K562 (cell line): Measurements from ENCODE around the gene HOXB4. TPM values are rescaled to one million over a fixed set of nuclear protein-coding genes. Genes with fewer than 3 reads are reported as not detected.
A peak's percentile ranks its signal among the peaks of the same experiment; 100 is the strongest.

ENCODE experiments used
- ATAC-seq: fragments of 200-7000 bp; cut with Tn5 transposase; 3 replicates; pipeline ENCODE4 v1.9.1; 2020; ENCODE audit warnings: moderate library complexity
- BruUV-seq: library from RNA; stranded (reverse); fragments of 400-500 nt; replicated peaks from 2 replicates; lab custom pipeline; 2021; lab: Mats Ljungman, UMichigan
- CTCF ChIA-PET: fragments of 300-600 bp; formaldehyde crosslinking; extraction: SDS; loops from one replicate; lab custom pipeline; 2021; ENCODE audit warnings: low intra/inter-chr PET ratio; lab: Yijun Ruan, JAX
- POLR2A ChIA-PET: fragments of 300-600, 350-650 bp; sonication (Branson Sonifier 250); formaldehyde crosslinking; extraction: SDS; loops from one replicate; lab custom pipeline; 2021; ENCODE audit warnings: antibody characterized with exemption, inconsistent platforms; lab: Yijun Ruan, JAX
- DNase-seq, 4 experiments: peaks; one replicate each; pipeline versions ENCODE4 v3.0.0 to v3.0.0-alpha.2; 2011 to 2018; ENCODE audit warnings: low spot score in 3 of 4, mixed read lengths in 3 of 4; ENCODE audit errors: extremely low read depth in 1 of 4
- FAIRE-seq: peaks from 2 replicates; lab custom pipeline; 2011; peaks lifted over from hg19 to GRCh38; lab: Jason Lieb, UNC
- H2AFZ ChIP-seq: 2 replicates; pipeline ENCODE4 v1.6.0; 2011; ENCODE audit warnings: low read depth, low read length, control low read depth, inconsistent platforms
- H3K27ac ChIP-seq: fragments of 200-600 bp; 3 replicates; pipeline ENCODE4 v1.8.0; 2011; ENCODE audit warnings: low read depth, mild to moderate bottlenecking, control low read depth, inconsistent platforms, low read length, moderate library complexity, mixed read lengths; ENCODE audit errors: extremely low read depth
- H3K27me3 ChIP-seq, 2 experiments: fragments of 300-600 bp in 1 of 2; 2 replicates in 1 of 2; 3 replicates in 1 of 2; pipeline versions ENCODE4 v1.6.0 to v1.8.0; 2011; ENCODE audit warnings: inconsistent platforms in 2 of 2, low read length in 2 of 2, mild to moderate bottlenecking in 1 of 2, mixed read lengths in 1 of 2, moderate library complexity in 1 of 2; ENCODE audit not compliant: control insufficient read depth in 2 of 2, insufficient read depth in 2 of 2
- H3K36me3 ChIP-seq: fragments of 300-600 bp; 3 replicates; pipeline ENCODE4 v1.8.0; 2011; ENCODE audit warnings: mild to moderate bottlenecking, low read length, inconsistent platforms; ENCODE audit not compliant: control insufficient read depth, insufficient read depth
- H3K4me1 ChIP-seq, 2 experiments: fragments of 200-600 bp in 1 of 2; replicated peaks in 1 of 2; 2 replicates in 1 of 2; 3 replicates in 1 of 2; pipeline versions ENCODE4 v1.5.1 to v1.8.0; 2011; ENCODE audit warnings: inconsistent platforms in 2 of 2, low read length in 2 of 2, mild to moderate bottlenecking in 1 of 2, mixed read lengths in 1 of 2, moderate library complexity in 1 of 2; ENCODE audit not compliant: control insufficient read depth in 2 of 2, insufficient read depth in 2 of 2
- H3K4me2 ChIP-seq: 2 replicates; pipeline ENCODE4 v1.6.1; 2011; ENCODE audit warnings: low read length, control low read depth, inconsistent platforms, mixed read lengths; ENCODE audit not compliant: insufficient read depth
- H3K4me3 ChIP-seq: fragments of 200-600 bp; sonication (generic), shearing (Covaris generic); 2 replicates; pipeline ENCODE4 v1.5.1; 2016; ENCODE audit warnings: control low read depth, inconsistent platforms
- H3K79me2 ChIP-seq: fragments of 200-600 bp; 3 replicates; pipeline ENCODE4 v1.8.0; 2011; ENCODE audit warnings: low read length, inconsistent platforms; ENCODE audit not compliant: control insufficient read depth, insufficient read depth
- H3K9ac ChIP-seq, 2 experiments: 2 replicates each; pipeline versions ENCODE4 v1.6.0 to v1.6.1; 2011; ENCODE audit warnings: low read depth in 2 of 2, low read length in 2 of 2, control low read depth in 1 of 2, inconsistent platforms in 1 of 2, mild to moderate bottlenecking in 1 of 2, mixed read lengths in 1 of 2; ENCODE audit not compliant: insufficient read depth in 1 of 2
- H3K9me1 ChIP-seq: one replicate; pipeline ENCODE4 v1.6.0; 2011; ENCODE audit warnings: inconsistent platforms, mild to moderate bottlenecking, low read length, moderate library complexity; ENCODE audit not compliant: control insufficient read depth, insufficient read depth
- H3K9me3 ChIP-seq: replicated peaks from 2 replicates; pipeline ENCODE4 v1.5.1; 2011; ENCODE audit warnings: low read depth, low read length, inconsistent platforms; ENCODE audit not compliant: control insufficient read depth, insufficient read depth
- H4K20me1 ChIP-seq: replicated peaks from 2 replicates; pipeline ENCODE4 v1.6.1; 2011; ENCODE audit warnings: low read length, inconsistent platforms, mixed read lengths; ENCODE audit not compliant: control insufficient read depth, insufficient read depth
- CHAMP1 ChIP-seq: fragments of 450-650 bp; IDR thresholded peaks from 2 replicates; pipeline ENCODE4 v1.6.1; 2016; ENCODE audit warnings: mild to moderate bottlenecking
- KDM1A ChIP-seq, 2 experiments: fragments of 450-650 bp; IDR thresholded peaks; 2 replicates each; pipeline ENCODE4 v1.6.1; 2016; ENCODE audit warnings: mild to moderate bottlenecking in 2 of 2
- RAD21 ChIP-seq, 2 experiments: fragments of 250-450 bp in 1 of 2; fragments of 450-650 bp in 1 of 2; sonication (Bioruptor Pico) in 1 of 2; formaldehyde crosslinking in 1 of 2; IDR thresholded peaks in 1 of 2; conservative IDR thresholded peaks in 1 of 2; 2 replicates each; pipeline versions ENCODE4 v1.4.0 to v1.8.0; 2020 to 2022; ENCODE audit warnings: mild to moderate bottlenecking in 2 of 2, moderate library complexity in 1 of 2
- ZNF239 ChIP-seq: fragments of 250-450 bp; sonication (Bioruptor Pico); IDR thresholded peaks from 2 replicates; pipeline ENCODE4 v1.4.0; 2020; ENCODE audit warnings: mild to moderate bottlenecking
- WGBS: fragments of 100-300 bp; shearing (Covaris generic); methylation state at CpG from one replicate; pipeline ENCODE4 v1.1.6; 2016; ENCODE audit warnings: low coverage, mixed read lengths; ENCODE audit not compliant: insufficient coverage; ENCODE audit errors: missing lambda C conversion rate; 5-methylcytosine and 5-hydroxymethylcytosine counted together
- in situ Hi-C: fragments of 300-500 bp; cut with MboI; formaldehyde crosslinking; loops from 4 replicates; pipeline ENCODE4 v1.15.0; 2018; ENCODE audit warnings: inconsistent platforms, mixed read lengths
- intact Hi-C: fragments of 100-400 bp; cut with micrococcal nuclease; formaldehyde crosslinking; loops from 2 replicates; pipeline ENCODE4 v1.14.2; 2022
- polyA plus RNA-seq, 8 experiments: library from polyadenylated mRNA; depleted of rRNA in 4 of 8; stranded (reverse) in 5 of 8; unstranded in 3 of 8; fragments of >200 nt; fragmentation: Nextera tagmentation in 2 of 8; fragmentation: Illumina TruSeq in 1 of 8; extraction: Ambion mirVana in 2 of 8; extraction: Trizol in 1 of 8; gene quantifications; 2 replicates each; pipeline versions ENCODE4 v1.2.1 to v1.2.3, GENCODE V29; 2011 to 2014; ENCODE audit warnings: inconsistent platforms in 1 of 8, missing spikeins in 1 of 8
- total RNA-seq, 7 experiments: library from RNA; depleted of rRNA in 6 of 7; stranded (reverse); fragments of >200 nt in 6 of 7; fragmentation: Illumina TruSeq in 2 of 7; extraction: Trizol in 2 of 7; gene quantifications; 2 replicates each; pipeline versions ENCODE4 v1.2.1 to v1.2.3, GENCODE V29; 2011 to 2021; ENCODE audit warnings: low replicate concordance in 1 of 7

The HOXB4 gene
- total and polyA plus RNA-seq, 9 of the 15 experiments (the other 6 are each of a cell fraction or from before 2014, with no cell fraction given) = 1.6 to 34.9 (median 14.9) TPM

- BruUV-seq = no TSS peak
- Histone ChIP-seq H3K27ac (peak overlapping the region; percentile 1; the same call in 2 of the 3 replicates), H3K4me1 (peaks cover 53 to 60% of the 10 kb centered on the region in 2 experiments), H3K36me3 (peaks cover 73% of the 10 kb centered on the region; the same call in 2 of the 3 replicates), H3K9me1 (no peaks in the 10 kb centered on the region), H2AFZ (no peak overlapping the region), H3K79me2 (peaks cover 63% of the 10 kb centered on the region), H3K4me2 (no peak overlapping the region), H3K27me3 (no peaks in the 10 kb centered on the region), H3K4me3 (no peak overlapping the region), H3K9me3 (no peaks in the 10 kb centered on the region), H4K20me1 (no peaks in the 10 kb centered on the region), H3K9ac (no peak overlapping the region)
- FAIRE-seq (no peak), DNase-seq (no peak), ATAC-seq (no peak)
- intact Hi-C loops = no loop called here
- ChIA-PET CTCF (no interaction called here), POLR2A (no interaction called here)
- 50% methylated on average over 1 of the region's 1 CpG for WGBS
- TF ChIP-seq ZNF239 (CRISPR knock-in tag) (no peak), KDM1A (IDR thresholded peaks at IDR 0.05) (peak; percentile 59 to 71; a peak in 3 of 4 replicates)
- in situ Hi-C loops = no loop called here
These were observed 24.3 kb downstream of the HOXB4 start for GRCh38 chr17:48553826-48554225.

GRCh38 chr17:48553190-48553547 lies 25.0 kb downstream of the HOXB4 start:
- 58% methylated on average over 5 of the region's 5 CpGs for WGBS
- FAIRE-seq = no peak
- H3K4me1 ChIP-seq = peaks cover 56 to 57% of the 10 kb centered on the region in 2 experiments

More at GRCh38 chr17:48553190-48553547, 25.0 kb downstream of the HOXB4 start:
- no TSS peak for BruUV-seq
- Histone ChIP-seq H3K9me3 (no peaks in the 10 kb centered on the region), H3K27me3 (no peaks in the 10 kb centered on the region), H3K9me1 (no peaks in the 10 kb centered on the region), H3K27ac (peak overlapping the region; percentile 1; the same call in 1 of the 3 replicates), H3K4me2 (no peak overlapping the region), H2AFZ (no peak overlapping the region), H3K9ac (peak overlapping the region in 1 of 2 experiments; percentile 5; a peak in 1 of 4 replicates), H3K4me3 (no peak overlapping the region), H3K79me2 (peaks cover 65% of the 10 kb centered on the region), H3K36me3 (peaks cover 70% of the 10 kb centered on the region; the same call in 2 of the 3 replicates), H4K20me1 (no peaks in the 10 kb centered on the region)
- no peak for TF ChIP-seq CHAMP1
- peak in 1 of 2 experiments; percentile 4; a peak in 1 of 4 replicates for TF ChIP-seq RAD21 (CRISPR knock-in tag; conservative IDR thresholded peaks at IDR 0.05 in 1 of 2, IDR thresholded peaks at IDR 0.05 in 1 of 2)
- intact Hi-C loops (no loop called here), in situ Hi-C loops (no loop called here)
- ATAC-seq (no peak), DNase-seq (no peak)
- POLR2A ChIA-PET = no interaction called here
- CTCF ChIA-PET = no interaction called here
